ENCODE measurements around the gene SUPT3H.

Gene SUPT3H

DNA sequence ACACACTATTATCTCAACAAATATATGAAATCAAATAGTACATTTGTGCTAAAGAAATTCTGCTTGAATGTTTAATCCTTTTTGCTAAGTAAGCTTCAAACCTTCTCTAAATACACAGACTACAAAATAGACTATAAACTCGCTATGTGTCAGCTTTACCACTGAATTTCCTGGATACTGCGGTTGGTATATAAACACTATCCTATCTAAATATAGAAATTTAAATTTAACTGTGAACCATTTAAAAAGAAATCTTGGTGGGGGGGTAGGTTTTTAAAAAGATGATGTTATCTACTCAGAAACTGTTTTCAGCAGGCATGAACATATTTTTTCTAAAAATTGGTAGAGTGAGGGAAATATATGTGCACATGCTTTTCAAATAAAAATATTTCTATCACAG lies 356.1 kb downstream of the SUPT3H start:
- TF ChIP-seq, protein P1, sequence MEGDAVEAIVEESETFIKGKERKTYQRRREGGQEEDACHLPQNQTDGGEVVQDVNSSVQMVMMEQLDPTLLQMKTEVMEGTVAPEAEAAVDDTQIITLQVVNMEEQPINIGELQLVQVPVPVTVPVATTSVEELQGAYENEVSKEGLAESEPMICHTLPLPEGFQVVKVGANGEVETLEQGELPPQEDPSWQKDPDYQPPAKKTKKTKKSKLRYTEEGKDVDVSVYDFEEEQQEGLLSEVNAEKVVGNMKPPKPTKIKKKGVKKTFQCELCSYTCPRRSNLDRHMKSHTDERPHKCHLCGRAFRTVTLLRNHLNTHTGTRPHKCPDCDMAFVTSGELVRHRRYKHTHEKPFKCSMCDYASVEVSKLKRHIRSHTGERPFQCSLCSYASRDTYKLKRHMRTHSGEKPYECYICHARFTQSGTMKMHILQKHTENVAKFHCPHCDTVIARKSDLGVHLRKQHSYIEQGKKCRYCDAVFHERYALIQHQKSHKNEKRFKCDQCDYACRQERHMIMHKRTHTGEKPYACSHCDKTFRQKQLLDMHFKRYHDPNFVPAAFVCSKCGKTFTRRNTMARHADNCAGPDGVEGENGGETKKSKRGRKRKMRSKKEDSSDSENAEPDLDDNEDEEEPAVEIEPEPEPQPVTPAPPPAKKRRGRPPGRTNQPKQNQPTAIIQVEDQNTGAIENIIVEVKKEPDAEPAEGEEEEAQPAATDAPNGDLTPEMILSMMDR (IDR thresholded peaks at IDR 0.05; ENCODE audit: low read depth, low read length), result no peak
- H3K9me3 ChIP-seq (ENCODE audit: severe bottlenecking), result peaks cover 4% of the 10 kb centered on the region
- no peaks in the 10 kb centered on the region for H3K27me3 ChIP-seq (ENCODE audit: insufficient read depth, low read depth, severe bottlenecking)
- H3K36me3 ChIP-seq, result no peaks in the 10 kb centered on the region
- DNase-seq, result no peak
- H3K4me3 ChIP-seq (ENCODE audit: low read depth, low read length), result no peak overlapping the region
- no peak overlapping the region for H3K27ac ChIP-seq

DNA sequence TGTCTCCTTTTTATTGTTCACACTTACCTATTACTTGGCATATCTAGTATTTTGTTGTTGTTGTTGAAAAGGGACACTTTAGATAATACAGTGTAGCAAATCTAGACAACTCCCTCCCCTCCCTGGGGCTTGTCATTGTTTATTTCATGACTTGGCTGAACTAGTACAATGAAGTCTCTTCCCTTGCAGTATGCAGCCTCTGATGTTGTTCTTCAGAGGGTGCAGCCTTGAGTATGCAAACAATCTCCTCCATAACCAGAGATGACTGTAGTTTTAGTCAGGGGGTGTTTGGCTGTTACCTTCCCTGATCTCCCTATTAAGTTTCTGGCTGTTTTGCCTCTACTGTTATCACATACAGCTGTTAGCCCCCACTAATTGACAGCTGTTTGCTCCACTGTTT lies 365.0 kb downstream of the SUPT3H start:
- Histone ChIP-seq H3K27ac (no peak overlapping the region), H3K27me3 (ENCODE audit: insufficient read depth, low read depth, severe bottlenecking) (no peaks in the 10 kb centered on the region), H3K36me3 (peaks cover 9% of the 10 kb centered on the region), H3K9me3 (ENCODE audit: severe bottlenecking) (no peaks in the 10 kb centered on the region), H3K4me3 (ENCODE audit: low read depth, low read length) (no peak overlapping the region)
- TF ChIP-seq, protein P1 (IDR thresholded peaks at IDR 0.05; ENCODE audit: low read depth, low read length), result no peak
- DNase-seq, result no peak

GRCh38 chr6:45009576-45009975 lies 368.2 kb downstream of the SUPT3H start:
- TF ChIP-seq, protein P1 (IDR thresholded peaks at IDR 0.05; ENCODE audit: low read depth, low read length), result no peak
- Histone ChIP-seq H3K4me3 (ENCODE audit: low read depth, low read length) (no peak overlapping the region), H3K27ac (no peak overlapping the region), H3K9me3 (ENCODE audit: severe bottlenecking) (no peaks in the 10 kb centered on the region), H3K27me3 (ENCODE audit: insufficient read depth, low read depth, severe bottlenecking) (no peaks in the 10 kb centered on the region), H3K36me3 (peaks cover 9% of the 10 kb centered on the region)
- no peak for DNase-seq

DNA sequence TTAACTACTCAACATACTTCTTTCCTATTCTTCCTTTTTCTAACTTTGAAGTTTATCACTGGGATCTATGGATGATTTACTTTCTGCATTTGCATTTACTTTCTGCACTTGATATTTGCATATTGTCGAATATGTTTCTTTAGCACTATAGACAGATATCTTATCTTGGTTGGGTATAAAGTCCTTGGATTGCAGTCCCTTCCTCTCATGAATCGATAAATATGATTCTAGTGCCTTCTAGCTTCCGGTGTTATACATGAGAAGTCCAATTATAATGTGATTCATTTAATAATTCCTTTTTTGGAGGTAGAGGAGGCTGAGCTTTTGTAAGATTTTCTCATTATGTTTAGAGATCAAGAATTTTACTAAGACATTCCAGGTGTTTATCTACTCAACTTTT lies 370.8 kb downstream of the SUPT3H start:
- TF ChIP-seq, protein P1 (IDR thresholded peaks at IDR 0.05; ENCODE audit: low read depth, low read length), result no peak
- H3K9me3 ChIP-seq (ENCODE audit: severe bottlenecking), result no peaks in the 10 kb centered on the region

GRCh38 chr6:45003961-45004360 lies 373.8 kb downstream of the SUPT3H start:
- DNase-seq, result no peak
- no peaks in the 10 kb centered on the region for H3K27me3 ChIP-seq (ENCODE audit: insufficient read depth, low read depth, severe bottlenecking)
- no peak overlapping the region for H3K4me3 ChIP-seq (ENCODE audit: low read depth, low read length)
- no peak overlapping the region for H3K27ac ChIP-seq
- TF ChIP-seq, protein P1 (IDR thresholded peaks at IDR 0.05; ENCODE audit: low read depth, low read length), result no peak
- no peaks in the 10 kb centered on the region for H3K36me3 ChIP-seq
- H3K9me3 ChIP-seq (ENCODE audit: severe bottlenecking), result no peaks in the 10 kb centered on the region

More for the DNA sequence above, 370.8 kb downstream of the SUPT3H start:
- Histone ChIP-seq H3K4me3 (ENCODE audit: low read depth, low read length) (no peak overlapping the region), H3K27ac (no peak overlapping the region), H3K36me3 (no peaks in the 10 kb centered on the region), H3K27me3 (ENCODE audit: insufficient read depth, low read depth, severe bottlenecking) (no peaks in the 10 kb centered on the region)
- DNase-seq, result no peak

DNA sequence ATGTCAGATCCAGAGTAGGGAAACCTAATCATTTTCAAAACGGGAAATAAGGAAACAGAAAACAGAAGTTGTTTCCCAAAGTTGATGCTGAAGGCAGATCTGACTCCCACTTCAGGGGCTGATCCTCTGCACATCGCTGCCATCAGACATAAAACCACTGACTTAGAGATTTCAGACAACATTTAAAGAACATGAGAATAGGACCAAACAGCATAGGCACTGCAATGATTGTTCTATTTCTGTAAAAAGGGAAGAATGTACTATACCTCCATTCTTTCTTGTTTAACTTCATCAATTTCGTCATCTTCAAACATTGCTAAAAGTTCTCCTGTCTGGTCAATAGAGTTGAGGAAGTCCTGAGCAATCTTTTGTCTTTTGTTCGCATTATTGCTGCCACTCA lies 374.3 kb downstream of the SUPT3H start:
- H3K27me3 ChIP-seq (ENCODE audit: insufficient read depth, low read depth, severe bottlenecking), result no peaks in the 10 kb centered on the region
- no peak overlapping the region for H3K27ac ChIP-seq
- TF ChIP-seq, protein P1 (IDR thresholded peaks at IDR 0.05; ENCODE audit: low read depth, low read length), result no peak
- DNase-seq, result no peak
- H3K36me3 ChIP-seq, result no peaks in the 10 kb centered on the region
- H3K9me3 ChIP-seq (ENCODE audit: severe bottlenecking), result no peaks in the 10 kb centered on the region
- no peak overlapping the region for H3K4me3 ChIP-seq (ENCODE audit: low read depth, low read length)

Data from WERI-Rb-1 (cell line).